H1 (cell line): ENCODE results near the gene LUC7L3. TPM values are rescaled to one million over a fixed set of nuclear protein-coding genes. Genes with fewer than 3 reads are reported as not detected.

Experiments used
- CTCF ChIA-PET: fragments of 300-600 bp; sonication (Branson Sonifier 250); formaldehyde crosslinking; loops from one replicate; lab custom pipeline; 2021; ENCODE audit not compliant: partially characterized antibody; lab: Charles Lee
- POLR2A ChIA-PET: fragments of 300-600 bp; sonication (Branson Sonifier 250); formaldehyde crosslinking; loops from one replicate; lab custom pipeline; 2021; ENCODE audit warnings: inconsistent platforms; ENCODE audit not compliant: partially characterized antibody; lab: Charles Lee
- DNase-seq, 2 experiments: peaks; one replicate each; pipeline versions ENCODE4 v3.0.0 to v3.0.0-alpha.2; 2010 to 2022; ENCODE audit warnings: low spot score in 2 of 2, low read depth in 1 of 2, mixed read lengths in 1 of 2
- FAIRE-seq: peaks from 2 replicates; lab custom pipeline; 2011; peaks lifted over from hg19 to GRCh38; lab: Jason Lieb, UNC
- H2AFZ ChIP-seq: 2 replicates; pipeline ENCODE4 v1.8.1; 2012; ENCODE audit warnings: low read length, inconsistent platforms
- H2AK5ac ChIP-seq: 2 replicates; pipeline ENCODE4 v1.6.1; 2013; ENCODE audit warnings: low read depth, low read length
- H2BK120ac ChIP-seq: replicated peaks from 2 replicates; pipeline ENCODE3; 2013; ENCODE audit warnings: low read depth, low read length, inconsistent platforms
- H2BK12ac ChIP-seq: 2 replicates; pipeline ENCODE4 v1.6.1; 2013; ENCODE audit warnings: low read depth, low read length
- H2BK15ac ChIP-seq: 2 replicates; pipeline ENCODE4 v1.6.1; 2013; ENCODE audit warnings: low read length
- H2BK20ac ChIP-seq: 2 replicates; pipeline ENCODE4 v1.6.1; 2013; ENCODE audit warnings: low read length
- H2BK5ac ChIP-seq: 2 replicates; pipeline ENCODE4 v1.6.1; 2013; ENCODE audit warnings: low read depth, low read length
- H3K14ac ChIP-seq: 2 replicates; pipeline ENCODE4 v1.6.1; 2013; ENCODE audit warnings: inconsistent platforms; ENCODE audit not compliant: insufficient read length
- H3K18ac ChIP-seq: 2 replicates; pipeline ENCODE4 v1.6.1; 2013; ENCODE audit warnings: low read length; ENCODE audit errors: extremely low read depth
- H3K23ac ChIP-seq: 2 replicates; pipeline ENCODE4 v1.6.1; 2013; ENCODE audit warnings: inconsistent platforms; ENCODE audit not compliant: insufficient read length
- H3K23me2 ChIP-seq: 2 replicates; pipeline ENCODE4 v1.6.1; 2013; ENCODE audit warnings: low read depth, low read length
- H3K27ac ChIP-seq: 2 replicates; pipeline ENCODE4 v1.6.1; 2011; ENCODE audit warnings: low read depth, low read length, inconsistent platforms
- H3K27me3 ChIP-seq, 4 experiments: replicated peaks in 1 of 4; 1 replicate in 1 of 4; 2 replicates in 3 of 4; pipeline versions ENCODE4 v1.6.1 to v1.8.1; 2011 to 2013; ENCODE audit warnings: low read length in 3 of 4, mild to moderate bottlenecking in 3 of 4, inconsistent platforms in 2 of 4, mixed read lengths in 2 of 4, moderate library complexity in 1 of 4; ENCODE audit not compliant: control insufficient read depth in 3 of 4, insufficient read depth in 3 of 4; ENCODE audit errors: extremely low read depth in 1 of 4
- H3K36me3 ChIP-seq, 4 experiments: 2 replicates each; pipeline versions ENCODE4 v1.6.1 to v1.8.1; 2011 to 2013; ENCODE audit warnings: mild to moderate bottlenecking in 4 of 4, low read length in 3 of 4, moderate library complexity in 2 of 4, control low read depth in 1 of 4, inconsistent platforms in 1 of 4; ENCODE audit not compliant: insufficient read depth in 4 of 4, control insufficient read depth in 2 of 4
- H3K4ac ChIP-seq: replicated peaks from 2 replicates; pipeline ENCODE3; 2013; ENCODE audit warnings: low read length, low read depth, mixed read lengths, inconsistent platforms; ENCODE audit not compliant: insufficient read length
- H3K4me1 ChIP-seq, 4 experiments: replicated peaks in 1 of 4; 1 replicate in 1 of 4; 2 replicates in 3 of 4; pipeline versions ENCODE4 v1.6.1 to v1.8.1; 2011 to 2013; ENCODE audit warnings: low read length in 3 of 4, inconsistent platforms in 2 of 4, mixed read lengths in 1 of 4; ENCODE audit not compliant: insufficient read depth in 4 of 4, control insufficient read depth in 3 of 4
- H3K4me2 ChIP-seq, 2 experiments: 2 replicates each; pipeline versions ENCODE4 v1.6.1 to v1.8.1; 2011 to 2013; ENCODE audit warnings: low read depth in 2 of 2, low read length in 2 of 2, control low read depth in 1 of 2, inconsistent platforms in 1 of 2, mild to moderate bottlenecking in 1 of 2; ENCODE audit not compliant: insufficient read depth in 1 of 2
- H3K4me3 ChIP-seq, 4 experiments: fragments of 200-600, 300-600 bp in 1 of 4; sonication (generic), shearing (Covaris generic), sonication (Bioruptor Twin) in 1 of 4; 2 replicates each; pipeline versions ENCODE4 v1.5.1 to v1.8.1; 2011 to 2016; ENCODE audit warnings: low read length in 4 of 4, low read depth in 3 of 4, control low read depth in 2 of 4, inconsistent platforms in 2 of 4, mild to moderate bottlenecking in 2 of 4, mixed read lengths in 1 of 4, moderate library complexity in 1 of 4; ENCODE audit not compliant: insufficient read depth in 2 of 4; ENCODE audit errors: extremely low read depth in 1 of 4
- H3K56ac ChIP-seq: replicated peaks from 2 replicates; pipeline ENCODE3; 2013; ENCODE audit warnings: low read depth, mild to moderate bottlenecking, mixed read lengths, low read length, inconsistent platforms; ENCODE audit not compliant: insufficient read length
- H3K79me1 ChIP-seq: 2 replicates; pipeline ENCODE4 v1.6.1; 2013; ENCODE audit warnings: low read depth, low read length, control low read depth
- H3K79me2 ChIP-seq, 2 experiments: 2 replicates each; pipeline versions ENCODE4 v1.6.1 to v1.8.1; 2012 to 2013; ENCODE audit warnings: low read length in 2 of 2, mild to moderate bottlenecking in 2 of 2, inconsistent platforms in 1 of 2; ENCODE audit not compliant: insufficient read depth in 2 of 2, control insufficient read depth in 1 of 2
- H3K9ac ChIP-seq, 4 experiments: replicated peaks in 1 of 4; 1 replicate in 1 of 4; 2 replicates in 3 of 4; pipeline versions ENCODE4 v1.6.1 to v1.8.1; 2011 to 2013; ENCODE audit warnings: low read depth in 3 of 4, low read length in 3 of 4, control low read depth in 2 of 4, mild to moderate bottlenecking in 2 of 4, moderate library complexity in 2 of 4, inconsistent platforms in 1 of 4; ENCODE audit errors: extremely low read depth in 1 of 4
- H3K9me3 ChIP-seq, 2 experiments: 2 replicates each; pipeline versions ENCODE4 v1.6.1 to v1.8.1; 2012 to 2013; ENCODE audit warnings: mild to moderate bottlenecking in 2 of 2, moderate library complexity in 2 of 2, control low read depth in 1 of 2, inconsistent platforms in 1 of 2, low read depth in 1 of 2, low read length in 1 of 2, mixed read lengths in 1 of 2; ENCODE audit not compliant: insufficient read depth in 2 of 2
- H4K20me1 ChIP-seq, 2 experiments: replicated peaks in 1 of 2; 2 replicates each; pipeline versions ENCODE3 to v1.8.1; 2011 to 2013; ENCODE audit warnings: inconsistent platforms in 2 of 2, low read length in 2 of 2, mild to moderate bottlenecking in 1 of 2; ENCODE audit not compliant: insufficient read depth in 2 of 2, control insufficient read depth in 1 of 2
- H4K5ac ChIP-seq: 2 replicates; pipeline ENCODE4 v1.6.1; 2013; ENCODE audit warnings: low read length, low read depth, mixed read lengths, inconsistent platforms; ENCODE audit not compliant: insufficient read length
- H4K8ac ChIP-seq: 2 replicates; pipeline ENCODE4 v1.8.0; 2013; ENCODE audit warnings: mild to moderate bottlenecking, moderate library complexity, low read length, inconsistent platforms; ENCODE audit not compliant: insufficient read depth; ENCODE audit errors: extremely low read depth
- H4K91ac ChIP-seq: replicated peaks from 2 replicates; pipeline ENCODE3; 2013; ENCODE audit warnings: low read length, mixed read lengths, inconsistent platforms; ENCODE audit not compliant: insufficient read length
- CTCF ChIP-seq, 3 experiments: IDR thresholded peaks; 1 replicate in 2 of 3; 2 replicates in 1 of 3; pipeline versions ENCODE4 v1.5.1 to v1.6.1; 2011; ENCODE audit warnings: low read length in 3 of 3, mild to moderate bottlenecking in 3 of 3, inconsistent platforms in 2 of 3, low read depth in 1 of 3, moderate library complexity in 1 of 3; ENCODE audit not compliant: insufficient read depth in 1 of 3; ENCODE audit errors: control extremely low read depth in 1 of 3
- MAFK ChIP-seq: IDR thresholded peaks from 2 replicates; pipeline ENCODE4 v1.6.1; 2012; ENCODE audit warnings: low read depth, mild to moderate bottlenecking, improper control_type of control experiment, low read length
- RAD21 ChIP-seq, 2 experiments: IDR thresholded peaks in 1 of 2; conservative IDR thresholded peaks in 1 of 2; 2 replicates each; pipeline ENCODE4 v1.6.1; 2011; ENCODE audit warnings: low read depth in 2 of 2, low read length in 2 of 2, improper control_type of control experiment in 1 of 2, inconsistent platforms in 1 of 2, mild to moderate bottlenecking in 1 of 2, moderate library complexity in 1 of 2
- WGBS, 2 experiments: shearing (Covaris generic) in 1 of 2; methylation state at CpG; one replicate each; pipeline versions ENCODE4 v1.1.6 to v1.1.7; 2013 to 2015; ENCODE audit warnings: low lambda C conversion rate in 2 of 2, mixed read lengths in 2 of 2, inconsistent platforms in 1 of 2, low coverage in 1 of 2, missing lambda C conversion rate in 1 of 2; ENCODE audit not compliant: insufficient replicate concordance in 2 of 2, insufficient coverage in 1 of 2, insufficient read length in 1 of 2; ENCODE audit errors: extremely low coverage in 1 of 2, missing lambda C conversion rate in 1 of 2; 5-methylcytosine and 5-hydroxymethylcytosine counted together
- polyA plus RNA-seq, 7 experiments: library from polyadenylated mRNA; depleted of rRNA in 3 of 7; stranded (reverse) in 5 of 7; unstranded in 2 of 7; fragments of >200 nt in 5 of 7; fragments of 200-250 nt in 2 of 7; gene quantifications; 1 replicate in 5 of 7; 2 replicates in 1 of 7; 4 replicates in 1 of 7; pipeline versions ENCODE4 v1.2.1 to v1.2.3, GENCODE V29; 2011 to 2013; ENCODE audit warnings: missing spikeins in 2 of 7, mixed read lengths in 2 of 7
- total RNA-seq: library from RNA; stranded (reverse); fragmentation: NEBNext Ultra II Directional; extraction: Animal tissue kit (Norgen Biotek cat#: 25700); gene quantifications from 2 replicates; pipeline ENCODE4 v1.2.1, GENCODE V29; 2021

The LUC7L3 gene
- total and polyA plus RNA-seq, 2 of the 8 experiments (the other 6 are each of a cell fraction or from before 2014, with no cell fraction given) = 102 to 126 TPM

GRCh38 chr17:50774225-50774803, 54.9 kb downstream of the LUC7L3 start:
- H3K23me2 ChIP-seq = 0 out of 2 replicates have a peak, but pooled peaks cover 2% of the 10 kb centered on the region
- TF ChIP-seq CTCF (IDR thresholded peaks at IDR 0.05; ENCODE audit: control extremely low read depth in 1 of 3, insufficient read depth in 1 of 3, low read depth in 1 of 3, low read length in 3 of 3) (peak in 2 of 3 experiments; percentile 41 to 47; a peak in 2 of 4 replicates), MAFK (no peak), RAD21 (IDR thresholded peaks at IDR 0.05 in 1 of 2, conservative IDR thresholded peaks at IDR 0.05 in 1 of 2; ENCODE audit: low read depth in 2 of 2, low read length in 2 of 2) (peak; percentile 47 to 62)
- TF ChIP-seq, all 59 proteins: peak for 2
- Histone ChIP-seq H4K91ac (no peak overlapping the region), H2AFZ (no peak overlapping the region; the same call in 1 of the 2 replicates), H2BK120ac (no peak overlapping the region), H3K14ac (no peak overlapping the region), H4K8ac (no peak overlapping the region), H3K23ac (no peak overlapping the region), H4K20me1 (no peaks in the 10 kb centered on the region), H3K4me3 (no peak overlapping the region), H3K9me3 (no peaks in the 10 kb centered on the region), H2BK20ac (no peak overlapping the region), H3K27me3 (no peaks in the 10 kb centered on the region), H3K56ac (no peak overlapping the region), H3K79me1 (no peaks in the 10 kb centered on the region), H2BK12ac (no peak overlapping the region), H2BK5ac (no peak overlapping the region), H2AK5ac (no peak overlapping the region), H3K9ac (no peak overlapping the region), H3K4ac (no peak overlapping the region), H3K18ac (no peak overlapping the region), H3K27ac (no peak overlapping the region), H3K4me1 (no peaks in the 10 kb centered on the region), H3K79me2 (no peaks in the 10 kb centered on the region), H4K5ac (no peak overlapping the region), H2BK15ac (no peak overlapping the region), H3K4me2 (no peak overlapping the region), H3K36me3 (no peaks in the 10 kb centered on the region)
- DNase-seq (no peak), FAIRE-seq (peak; percentile 36)
- WGBS, 2 experiments = 93% methylated on average over 7 of the region's 7 CpGs; no CpG with 5 or more reads in 1 of the 2 experiments
- POLR2A ChIA-PET = interaction anchor here (1.0 to 2.3 kb wide), 3 partner anchors 17 to 92 kb away, joined by 3 to 6 read pairs (median 3); partner anchors contain the start of gene TOB1
- CTCF ChIA-PET = interaction anchor here (0.7 to 9.3 kb wide), 8 partner anchors 9 to 161 kb away, joined by 3 to 63 read pairs (median 4); no protein-coding TSS in a partner anchor
